ENCODE measurements around the gene KCNK4.

The KCNK4 gene

GRCh38 chr11:64333556-64333955 lies 42.5 kb downstream of the KCNK4 start:
- no peak overlapping the region for H3K4me3 Mint-ChIP-seq
- H3K27me3 Mint-ChIP-seq = no peaks in the 10 kb centered on the region
- H3K9me3 Mint-ChIP-seq = no peaks in the 10 kb centered on the region
- ATAC-seq = no peak
- no peak overlapping the region for H3K27ac Mint-ChIP-seq
- H3K4me1 Mint-ChIP-seq = peaks cover 34% of the 10 kb centered on the region
- no peaks in the 10 kb centered on the region for H3K36me3 Mint-ChIP-seq

DNA sequence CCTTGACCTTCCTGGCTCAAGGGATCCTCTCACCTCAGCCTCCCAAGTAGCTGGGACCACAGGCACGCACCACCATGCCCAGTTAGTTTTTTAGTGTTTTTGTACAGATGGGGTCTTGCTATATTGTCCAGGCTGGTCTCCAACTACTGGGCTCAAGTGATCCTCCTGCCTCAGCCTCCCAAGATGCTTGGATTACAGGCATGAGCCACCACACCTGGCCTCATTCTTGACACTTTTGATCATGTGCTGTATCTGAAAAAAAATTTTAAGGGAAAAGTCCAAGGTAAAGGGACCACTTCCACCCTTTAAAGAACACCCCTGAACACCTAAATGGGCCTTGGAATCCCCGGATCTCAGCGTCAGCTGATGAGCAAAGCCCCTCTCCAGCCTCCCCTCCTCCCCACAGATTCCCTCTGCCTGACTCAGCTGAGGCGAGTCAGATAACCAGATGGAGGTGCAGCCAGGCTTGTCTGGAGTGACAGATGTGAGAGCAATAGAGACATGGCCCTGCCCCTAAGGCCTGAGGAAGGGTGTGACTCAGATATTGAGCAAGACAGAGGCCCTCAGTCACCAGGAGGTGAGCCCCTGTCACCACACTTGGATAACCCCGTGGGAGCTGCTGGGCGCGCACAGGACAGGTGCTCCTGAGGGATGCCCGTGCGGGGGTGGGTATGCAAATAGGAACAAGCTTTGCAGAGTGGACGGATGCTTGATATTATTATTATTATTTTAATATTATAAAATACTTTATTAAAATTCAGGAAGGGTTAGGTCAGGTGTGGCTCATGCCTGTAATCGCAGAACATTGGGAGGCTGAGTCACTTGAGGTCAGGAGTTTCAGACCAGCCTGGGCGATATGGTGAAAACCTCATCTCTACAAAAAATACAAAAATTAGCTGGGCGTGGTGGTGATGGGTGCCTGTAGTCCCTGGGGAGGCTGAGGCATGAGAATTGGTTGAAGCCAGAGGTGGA lies 43.9 kb downstream of the KCNK4 start:
- Mint-ChIP-seq H3K36me3 (no peaks in the 10 kb centered on the region), H3K9me3 (no peaks in the 10 kb centered on the region), H3K4me1 (peaks cover 48% of the 10 kb centered on the region), H3K27ac (peak overlapping the region; percentile 74), H3K4me3 (peak overlapping the region; percentile 50), H3K27me3 (no peaks in the 10 kb centered on the region)
- ATAC-seq = peak; percentile 88

DNA sequence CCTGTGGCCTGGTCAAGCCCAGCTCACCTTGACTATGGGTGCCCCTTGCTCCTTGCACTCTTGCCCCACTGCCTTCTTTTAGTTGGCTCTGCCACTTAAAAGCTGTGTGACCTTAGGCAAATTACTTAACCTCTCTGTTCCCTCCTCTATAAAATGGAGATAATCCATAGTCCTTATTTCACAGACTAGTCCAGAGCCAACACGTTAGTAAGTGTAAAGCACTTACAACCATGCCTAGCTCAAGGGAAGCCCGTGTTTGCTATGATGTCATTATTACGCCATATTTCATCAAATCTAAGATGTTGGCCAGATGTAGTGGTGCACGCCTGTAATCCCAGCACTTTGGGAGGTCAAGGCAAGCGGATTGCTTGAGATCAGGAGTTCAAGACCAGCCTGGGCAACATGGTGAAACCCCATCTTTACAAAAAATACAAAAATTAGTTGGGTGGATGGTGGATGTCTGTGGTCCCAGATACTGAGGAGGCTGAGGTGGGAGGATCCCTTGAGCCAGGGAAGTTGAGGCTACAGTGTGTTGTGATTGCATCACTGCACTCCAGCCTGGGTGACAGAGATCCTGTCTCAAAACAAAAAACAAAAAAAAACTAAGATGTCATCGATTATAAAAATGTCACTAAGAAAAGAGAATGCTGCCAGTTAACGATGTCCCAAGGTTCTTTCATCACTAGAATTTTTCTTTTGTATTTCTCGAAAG lies 46.6 kb downstream of the KCNK4 start:
- Mint-ChIP-seq H3K27ac (no peak overlapping the region), H3K4me1 (peaks cover 61% of the 10 kb centered on the region), H3K4me3 (no peak overlapping the region)

DNA sequence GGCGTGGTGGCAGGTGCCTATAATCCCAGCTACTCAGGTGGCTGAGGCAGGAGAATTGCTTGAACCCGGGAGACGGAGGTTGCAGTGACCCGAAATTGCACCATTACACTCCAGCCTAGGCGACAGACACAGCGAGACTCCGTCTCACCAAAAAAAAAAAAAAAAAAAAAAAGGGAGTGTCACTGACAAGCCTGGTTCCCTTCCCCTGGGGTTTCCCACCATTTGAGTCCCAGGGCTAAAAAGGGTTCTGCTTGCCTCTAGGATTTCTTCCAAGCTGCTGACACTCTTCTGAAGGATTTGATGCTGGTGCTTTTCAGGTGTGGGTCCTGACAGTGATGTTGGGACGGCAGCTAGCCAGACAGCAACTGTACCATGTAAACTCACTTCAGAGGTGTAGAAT lies 47.6 kb downstream of the KCNK4 start:
- H3K36me3 Mint-ChIP-seq = peaks cover 20% of the 10 kb centered on the region
- peak overlapping the region; percentile 91 for H3K27ac Mint-ChIP-seq
- H3K9me3 Mint-ChIP-seq = no peaks in the 10 kb centered on the region
- no peak for ATAC-seq
- H3K4me3 Mint-ChIP-seq = peak overlapping the region; percentile 91
- no peaks in the 10 kb centered on the region for H3K27me3 Mint-ChIP-seq
- peaks cover 64% of the 10 kb centered on the region for H3K4me1 Mint-ChIP-seq

More for the DNA sequence above, 46.6 kb downstream of the KCNK4 start:
- H3K27me3 Mint-ChIP-seq = no peaks in the 10 kb centered on the region
- peaks cover 18% of the 10 kb centered on the region for H3K36me3 Mint-ChIP-seq
- H3K9me3 Mint-ChIP-seq = no peaks in the 10 kb centered on the region
- no peak for ATAC-seq

DNA sequence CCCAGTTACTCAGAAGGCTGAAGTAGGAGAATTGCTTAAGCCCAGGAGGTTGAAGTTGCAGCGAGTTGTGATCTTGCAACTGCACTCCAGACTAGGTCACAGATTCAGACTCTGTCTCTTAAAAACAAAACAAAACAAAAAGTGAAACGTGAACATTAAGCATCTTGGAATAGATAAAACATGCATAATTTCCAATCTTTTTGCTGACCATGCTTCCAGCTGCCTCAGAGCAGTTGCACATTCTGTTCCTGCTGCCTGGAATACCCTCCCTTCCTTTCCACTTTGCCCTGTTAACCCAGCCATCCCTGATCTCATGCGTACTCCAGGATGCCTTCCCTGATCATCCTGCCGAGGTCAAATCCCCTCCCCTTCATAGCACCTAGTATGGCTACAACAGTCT lies 48.2 kb downstream of the KCNK4 start:
- Mint-ChIP-seq H3K4me1 (peaks cover 64% of the 10 kb centered on the region), H3K4me3 (peak overlapping the region; percentile 91), H3K27me3 (no peaks in the 10 kb centered on the region), H3K9me3 (no peaks in the 10 kb centered on the region), H3K36me3 (peaks cover 24% of the 10 kb centered on the region), H3K27ac (peak overlapping the region; percentile 91)
- ATAC-seq = no peak

GRCh38 chr11:64339754-64340408 lies 48.8 kb downstream of the KCNK4 start, which contains the start of gene CCDC88B:
Gene CCDC88B, plus strand, starts transcription at chr11:64340204. Its CDS starts 63 bp downstream, at chr11:64340267.
- H3K4me1 Mint-ChIP-seq = peaks cover 59% of the 10 kb centered on the region
- H3K36me3 Mint-ChIP-seq = peaks cover 30% of the 10 kb centered on the region
- no peaks in the 10 kb centered on the region for H3K27me3 Mint-ChIP-seq

DNA sequence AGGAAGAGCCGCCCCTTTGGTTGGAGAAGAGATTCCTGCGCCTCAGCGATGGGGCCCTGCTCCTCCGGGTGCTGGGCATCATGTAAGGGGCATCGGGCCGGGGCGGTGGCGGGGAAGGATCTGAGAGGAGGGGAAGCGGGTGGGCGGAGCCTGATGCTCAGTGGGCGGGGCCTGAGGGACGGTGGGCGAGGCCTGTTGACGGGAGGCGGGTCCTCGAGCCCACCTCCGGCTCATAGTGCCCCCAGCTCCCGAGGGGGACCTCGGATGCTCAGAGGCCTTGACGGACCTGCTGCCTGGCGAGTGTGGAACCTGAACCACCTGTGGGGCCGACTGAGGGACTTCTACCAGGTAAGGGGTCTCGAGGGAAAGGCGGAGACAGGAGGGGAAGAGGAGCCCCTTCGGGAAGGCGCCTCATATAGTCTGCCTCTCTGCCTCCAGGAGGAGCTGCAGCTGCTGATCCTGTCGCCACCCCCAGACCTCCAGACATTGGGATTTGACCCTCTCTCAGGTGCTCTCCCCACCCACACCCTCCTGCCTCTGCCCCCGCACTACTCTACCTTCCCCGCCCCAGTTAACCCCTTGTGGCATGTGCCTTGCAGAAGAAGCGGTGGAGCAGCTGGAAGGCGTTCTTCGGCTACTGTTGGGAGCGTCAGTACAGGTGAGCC lies 49.7 kb downstream of the KCNK4 start:
- H3K4me3 Mint-ChIP-seq = peak overlapping the region; percentile 91
- no peaks in the 10 kb centered on the region for H3K27me3 Mint-ChIP-seq
- no peaks in the 10 kb centered on the region for H3K9me3 Mint-ChIP-seq
- H3K4me1 Mint-ChIP-seq = peaks cover 58% of the 10 kb centered on the region
- H3K36me3 Mint-ChIP-seq = peaks cover 38% of the 10 kb centered on the region
- peak; percentile 77 for ATAC-seq
- H3K27ac Mint-ChIP-seq = peak overlapping the region; percentile 91

More at GRCh38 chr11:64339754-64340408, 48.8 kb downstream of the KCNK4 start, which contains the start of gene CCDC88B:
- ATAC-seq = peak; percentile 92
- peak within 1 kb of the TSS; percentile 91 for H3K4me3 Mint-ChIP-seq
- no peaks in the 10 kb centered on the region for H3K9me3 Mint-ChIP-seq
- H3K27ac Mint-ChIP-seq = peak within 1 kb of the TSS; percentile 91

DNA sequence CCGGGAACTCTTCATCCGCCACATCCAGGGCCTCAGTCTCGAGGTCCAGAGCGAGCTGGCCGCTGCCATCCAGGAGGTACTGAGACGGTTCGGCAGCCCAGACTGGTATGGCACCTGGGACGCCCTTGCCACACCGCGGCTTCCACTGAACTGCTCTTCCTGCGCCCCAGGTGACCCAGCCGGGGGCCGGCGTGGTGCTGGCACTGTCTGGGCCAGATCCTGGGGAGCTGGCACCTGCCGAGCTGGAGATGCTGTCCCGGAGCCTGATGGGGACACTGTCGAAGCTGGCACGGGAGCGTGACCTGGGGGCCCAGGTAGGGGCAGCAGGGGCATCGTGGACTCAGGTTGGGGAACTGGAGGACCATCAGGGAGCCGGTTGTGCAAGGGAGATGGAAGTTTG lies 50.3 kb downstream of the KCNK4 start:
- Mint-ChIP-seq H3K4me1 (peaks cover 55% of the 10 kb centered on the region), H3K36me3 (peaks cover 42% of the 10 kb centered on the region), H3K27ac (peak overlapping the region; percentile 91), H3K9me3 (no peaks in the 10 kb centered on the region), H3K4me3 (peak overlapping the region; percentile 91), H3K27me3 (no peaks in the 10 kb centered on the region)
- no peak for ATAC-seq

DNA sequence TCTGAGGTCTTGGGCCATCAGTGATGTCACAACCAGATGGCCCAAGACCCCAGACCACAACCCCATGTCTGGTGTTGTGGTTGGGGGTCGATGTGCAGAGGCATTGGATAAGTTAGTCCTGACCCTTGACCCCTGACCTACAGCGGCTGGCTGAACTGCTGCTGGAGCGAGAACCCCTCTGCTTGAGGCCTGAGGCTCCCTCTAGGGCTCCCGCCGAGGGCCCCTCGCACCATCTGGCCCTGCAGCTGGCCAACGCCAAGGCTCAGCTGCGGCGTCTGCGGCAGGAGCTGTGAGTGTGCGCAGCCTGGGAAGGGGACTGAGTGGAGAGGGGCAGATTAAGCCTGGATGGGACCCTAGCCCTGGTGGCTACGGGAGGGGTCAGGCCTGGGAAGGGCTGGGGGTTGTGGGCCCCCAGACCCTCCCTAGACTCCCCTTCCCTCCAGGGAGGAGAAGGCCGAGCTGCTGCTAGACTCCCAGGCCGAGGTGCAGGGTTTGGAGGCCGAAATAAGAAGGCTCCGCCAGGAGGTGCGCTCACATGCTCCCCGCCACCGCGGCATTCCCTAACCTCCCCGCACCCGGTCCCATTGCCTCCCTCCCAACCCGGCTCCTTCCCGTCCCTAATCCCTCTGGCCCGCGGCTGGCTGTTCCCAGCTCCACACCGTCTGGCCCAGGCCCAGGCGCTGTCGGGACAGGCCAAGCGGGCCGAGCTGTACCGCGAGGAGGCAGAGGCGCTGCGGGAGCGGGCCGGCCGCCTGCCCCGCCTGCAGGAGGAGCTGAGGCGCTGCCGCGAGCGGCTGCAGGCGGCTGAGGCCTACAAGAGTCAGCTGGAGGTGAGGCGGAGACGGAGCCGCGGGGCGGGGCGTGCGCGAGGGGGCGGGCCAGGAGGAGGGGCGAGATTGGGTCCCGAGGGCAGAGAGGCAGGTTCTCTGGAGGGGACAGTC lies 51.0 kb downstream of the KCNK4 start:
- Mint-ChIP-seq H3K27me3 (no peaks in the 10 kb centered on the region), H3K36me3 (peaks cover 49% of the 10 kb centered on the region), H3K4me1 (peaks cover 51% of the 10 kb centered on the region), H3K9me3 (no peaks in the 10 kb centered on the region), H3K4me3 (peak overlapping the region; percentile 46), H3K27ac (peak overlapping the region; percentile 91)
- ATAC-seq = peak; percentile 74

GRCh38 chr11:64342869-64343745 lies 52.0 kb downstream of the KCNK4 start:
- no peaks in the 10 kb centered on the region for H3K27me3 Mint-ChIP-seq
- no peak for ATAC-seq
- H3K27ac Mint-ChIP-seq = peak overlapping the region; percentile 91
- H3K4me3 Mint-ChIP-seq = no peak overlapping the region
- no peaks in the 10 kb centered on the region for H3K9me3 Mint-ChIP-seq
- peaks cover 54% of the 10 kb centered on the region for H3K36me3 Mint-ChIP-seq
- peaks cover 51% of the 10 kb centered on the region for H3K4me1 Mint-ChIP-seq

DNA sequence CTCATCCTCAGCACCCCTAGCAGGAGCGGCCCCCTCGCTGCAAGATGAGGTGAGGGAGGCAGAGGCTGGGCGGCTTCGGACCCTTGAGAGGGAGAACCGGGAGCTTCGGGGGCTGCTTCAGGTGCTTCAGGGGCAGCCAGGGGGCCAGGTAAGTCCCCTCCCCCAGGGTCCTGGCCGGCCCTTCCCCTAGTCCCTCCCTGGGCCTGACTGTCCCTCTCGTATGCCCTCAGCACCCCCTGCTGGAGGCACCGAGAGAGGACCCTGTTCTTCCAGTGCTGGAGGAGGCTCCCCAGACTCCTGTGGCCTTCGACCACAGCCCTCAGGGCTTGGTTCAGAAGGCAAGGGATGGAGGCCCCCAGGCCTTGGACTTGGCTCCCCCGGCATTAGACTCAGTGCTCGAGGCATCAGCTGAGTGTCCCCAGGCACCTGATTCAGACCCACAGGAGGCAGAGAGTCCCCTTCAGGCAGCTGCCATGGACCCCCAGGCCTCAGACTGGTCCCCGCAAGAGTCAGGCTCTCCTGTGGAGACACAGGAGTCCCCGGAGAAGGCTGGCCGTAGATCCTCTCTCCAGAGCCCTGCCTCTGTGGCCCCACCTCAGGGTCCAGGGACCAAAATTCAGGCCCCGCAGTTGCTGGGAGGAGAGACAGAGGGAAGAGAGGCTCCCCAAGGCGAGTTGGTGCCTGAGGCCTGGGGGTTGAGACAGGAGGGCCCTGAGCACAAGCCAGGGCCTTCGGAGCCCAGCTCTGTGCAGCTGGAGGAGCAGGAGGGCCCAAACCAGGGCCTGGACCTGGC lies 52.9 kb downstream of the KCNK4 start:
- H3K27me3 Mint-ChIP-seq = no peaks in the 10 kb centered on the region
- H3K27ac Mint-ChIP-seq = peak overlapping the region; percentile 17
- no peak for ATAC-seq
- H3K4me1 Mint-ChIP-seq = peaks cover 48% of the 10 kb centered on the region
- no peak overlapping the region for H3K4me3 Mint-ChIP-seq
- H3K9me3 Mint-ChIP-seq = no peaks in the 10 kb centered on the region
- peaks cover 57% of the 10 kb centered on the region for H3K36me3 Mint-ChIP-seq

DNA sequence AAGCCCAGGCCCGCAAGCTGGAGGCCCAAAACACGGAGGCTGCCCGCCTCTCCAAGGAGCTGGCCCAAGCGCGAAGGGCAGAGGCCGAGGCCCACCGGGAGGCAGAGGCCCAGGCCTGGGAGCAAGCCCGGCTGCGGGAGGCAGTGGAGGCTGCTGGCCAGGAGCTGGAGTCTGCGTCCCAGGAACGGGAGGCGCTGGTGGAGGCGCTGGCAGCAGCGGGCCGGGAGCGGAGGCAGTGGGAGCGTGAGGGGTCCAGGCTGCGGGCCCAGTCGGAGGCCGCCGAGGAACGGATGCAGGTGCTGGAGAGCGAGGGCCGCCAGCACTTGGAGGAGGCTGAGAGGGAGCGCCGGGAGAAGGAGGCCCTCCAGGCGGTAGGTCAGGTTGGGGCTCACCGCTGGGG lies 53.7 kb downstream of the KCNK4 start:
- H3K4me3 Mint-ChIP-seq = no peak overlapping the region
- H3K36me3 Mint-ChIP-seq = peaks cover 64% of the 10 kb centered on the region
- no peaks in the 10 kb centered on the region for H3K27me3 Mint-ChIP-seq
- no peak overlapping the region for H3K27ac Mint-ChIP-seq
- peaks cover 40% of the 10 kb centered on the region for H3K4me1 Mint-ChIP-seq
- ATAC-seq = no peak
- no peaks in the 10 kb centered on the region for H3K9me3 Mint-ChIP-seq

All from stimulated activated memory B cell treated with anti-CD40 and anti-IgM and Interleukin-4, amounts not matched to agents 10 μg/mL and 1 μg/mL and 100 μg/mL, for 72 hours (primary cell).